GM15510 (cell line): ENCODE results near the gene DNAI2.

Source experiments
- POLR2A ChIP-seq: IDR thresholded peaks from 3 replicates; pipeline ENCODE4 v1.6.1; 2011; ENCODE audit warnings: borderline replicate concordance; ENCODE audit not compliant: insufficient read length; ENCODE audit errors: extremely low read depth

Gene DNAI2

GRCh38 chr17:74274060-74274708 lies at the start of gene DNAI2:
Gene DNAI2, plus strand, starts transcription at chr17:74274234. Its CDS starts 7,584 bp downstream, at chr17:74281818.
- no peak for TF ChIP-seq POLR2A

- TF ChIP-seq POLR2A = no peak
These were observed 48.9 kb upstream of the DNAI2 start for GRCh38 chr17:74224959-74225725.

GRCh38 chr17:74226252-74226651 lies 47.8 kb upstream of the DNAI2 start:
- TF ChIP-seq POLR2A = no peak

- TF ChIP-seq POLR2A = no peak
These were observed 46.6 kb upstream of the DNAI2 start for GRCh38 chr17:74227271-74228080.

GRCh38 chr17:74228306-74228978 lies 45.6 kb upstream of the DNAI2 start:
- TF ChIP-seq POLR2A = no peak

GRCh38 chr17:74230896-74231295 lies 43.1 kb upstream of the DNAI2 start:
- TF ChIP-seq POLR2A = no peak

GRCh38 chr17:74231928-74232907 lies 41.8 kb upstream of the DNAI2 start:
- no peak for TF ChIP-seq POLR2A

- TF ChIP-seq POLR2A = no peak
These were observed 40.1 kb upstream of the DNAI2 start for GRCh38 chr17:74233937-74234336.

GRCh38 chr17:74234486-74234885 lies 39.5 kb upstream of the DNAI2 start:
- no peak for TF ChIP-seq POLR2A

- TF ChIP-seq POLR2A = no peak
These were observed 38.9 kb upstream of the DNAI2 start for GRCh38 chr17:74235040-74235581.

GRCh38 chr17:74235911-74236371 lies 38.1 kb upstream of the DNAI2 start:
- no peak for TF ChIP-seq POLR2A

- no peak for TF ChIP-seq POLR2A
These were observed 36.7 kb upstream of the DNAI2 start for GRCh38 chr17:74237321-74237720.

- no peak for TF ChIP-seq POLR2A
These were observed 34.9 kb upstream of the DNAI2 start for GRCh38 chr17:74239172-74239571.
